Measurements from ENCODE around the gene CENPB.

Gene CENPB

DNA sequence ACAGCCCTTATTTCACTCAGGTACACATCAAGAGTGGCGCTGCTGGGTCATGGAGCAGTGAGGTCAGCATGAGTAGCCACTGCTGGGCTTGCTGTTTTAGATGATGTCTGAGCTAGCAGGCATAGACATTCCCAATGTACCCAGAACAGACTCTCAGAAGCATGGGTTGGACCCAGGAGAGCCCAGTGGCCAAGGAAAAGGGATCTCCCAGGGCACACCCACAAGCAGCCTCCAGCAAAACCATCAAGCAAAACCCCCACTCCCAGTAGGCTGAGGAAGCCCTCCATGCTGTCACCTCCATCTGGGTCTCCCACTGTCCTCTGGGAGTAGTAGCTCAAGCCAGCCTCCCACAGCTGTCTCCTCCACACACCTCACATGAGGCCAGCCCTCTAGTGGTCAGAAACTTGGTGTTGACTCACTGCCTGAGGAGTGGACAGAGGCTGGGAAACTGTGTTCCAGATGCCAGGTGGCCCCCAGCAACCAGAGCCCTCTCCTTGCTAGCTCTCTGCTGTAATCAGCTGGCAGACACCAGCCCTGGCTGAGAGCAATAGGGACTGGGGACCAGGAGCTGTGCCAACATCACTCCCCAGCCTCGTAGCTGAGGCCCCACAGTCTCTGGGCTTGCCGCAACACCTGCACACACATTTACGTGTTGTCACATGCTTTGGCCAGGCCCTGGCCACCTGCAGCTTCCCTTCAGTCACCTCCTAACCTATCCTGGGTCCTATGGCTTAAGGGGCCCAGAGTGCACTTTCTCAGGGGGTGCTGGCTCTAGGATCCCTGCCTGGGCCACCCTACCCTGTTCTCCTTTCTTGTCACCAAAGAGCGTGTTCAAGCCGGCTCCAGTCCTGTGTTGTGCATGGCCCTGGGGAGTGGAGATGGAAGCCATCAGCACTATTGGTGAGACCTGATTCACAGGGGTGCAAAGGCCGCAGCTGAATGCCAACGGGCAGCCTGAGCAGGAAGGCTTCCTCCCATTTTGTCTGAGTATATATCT lies 31.9 kb upstream of the CENPB start:
- peak overlapping the region; percentile 66 for H3K27ac ChIP-seq (ENCODE audit: low read depth, low read length)
- H3K27me3 ChIP-seq (ENCODE audit: control insufficient read depth, insufficient read depth, low read length) = no peaks in the 10 kb centered on the region
- peaks cover 6% of the 10 kb centered on the region for H3K36me3 ChIP-seq (ENCODE audit: control insufficient read depth, insufficient read depth, low read length)
- peaks cover 13% of the 10 kb centered on the region for H3K4me1 ChIP-seq (ENCODE audit: control insufficient read depth, insufficient read depth, low read length)
- H3K4me3 ChIP-seq (ENCODE audit: low read length) = no peak overlapping the region
- peak overlapping the region; percentile 49 for H3K9ac ChIP-seq (ENCODE audit: low read length)

DNA sequence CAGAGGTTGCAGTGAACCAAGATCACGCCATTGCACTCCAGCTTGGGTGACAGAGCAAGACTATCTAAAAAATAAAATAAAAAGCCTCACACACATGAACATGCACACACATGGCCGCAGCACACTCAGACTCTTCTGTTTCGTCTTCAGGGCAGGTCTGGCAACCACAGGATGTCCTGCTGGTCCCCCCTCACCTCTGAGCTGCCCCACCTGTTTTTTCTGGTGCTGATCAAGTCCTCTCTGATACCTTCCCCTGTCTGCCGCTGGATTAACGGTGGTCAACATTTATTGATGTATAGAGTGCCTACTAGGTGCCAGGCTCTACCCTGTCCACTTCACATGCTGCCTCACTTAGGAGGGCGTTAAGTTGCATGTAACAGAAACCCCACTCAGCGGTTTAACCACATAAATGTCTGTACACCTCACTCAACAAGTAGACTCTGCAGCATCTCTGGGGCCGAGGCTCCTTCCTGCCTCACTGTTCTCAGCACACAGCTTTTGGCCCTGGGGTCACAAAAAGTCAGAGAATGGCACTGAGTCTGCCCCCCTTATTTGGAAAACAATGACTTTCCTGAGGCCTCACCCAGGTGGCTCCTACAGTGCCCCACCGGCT lies 29.3 kb upstream of the CENPB start:
- Histone ChIP-seq H3K4me1 (ENCODE audit: control insufficient read depth, insufficient read depth, low read length) (peaks cover 21% of the 10 kb centered on the region), H3K27me3 (ENCODE audit: control insufficient read depth, insufficient read depth, low read length) (no peaks in the 10 kb centered on the region), H3K9ac (ENCODE audit: low read length) (no peak overlapping the region), H3K27ac (ENCODE audit: low read depth, low read length) (no peak overlapping the region), H3K36me3 (ENCODE audit: control insufficient read depth, insufficient read depth, low read length) (no peaks in the 10 kb centered on the region), H3K4me3 (ENCODE audit: low read length) (no peak overlapping the region)

- peaks cover 24% of the 10 kb centered on the region for H3K4me1 ChIP-seq (ENCODE audit: control insufficient read depth, insufficient read depth, low read length)
- no peaks in the 10 kb centered on the region for H3K27me3 ChIP-seq (ENCODE audit: control insufficient read depth, insufficient read depth, low read length)
- H3K27ac ChIP-seq (ENCODE audit: low read depth, low read length) = no peak overlapping the region
These were observed 28.5 kb upstream of the CENPB start for GRCh38 chr20:3814928-3815495.

DNA sequence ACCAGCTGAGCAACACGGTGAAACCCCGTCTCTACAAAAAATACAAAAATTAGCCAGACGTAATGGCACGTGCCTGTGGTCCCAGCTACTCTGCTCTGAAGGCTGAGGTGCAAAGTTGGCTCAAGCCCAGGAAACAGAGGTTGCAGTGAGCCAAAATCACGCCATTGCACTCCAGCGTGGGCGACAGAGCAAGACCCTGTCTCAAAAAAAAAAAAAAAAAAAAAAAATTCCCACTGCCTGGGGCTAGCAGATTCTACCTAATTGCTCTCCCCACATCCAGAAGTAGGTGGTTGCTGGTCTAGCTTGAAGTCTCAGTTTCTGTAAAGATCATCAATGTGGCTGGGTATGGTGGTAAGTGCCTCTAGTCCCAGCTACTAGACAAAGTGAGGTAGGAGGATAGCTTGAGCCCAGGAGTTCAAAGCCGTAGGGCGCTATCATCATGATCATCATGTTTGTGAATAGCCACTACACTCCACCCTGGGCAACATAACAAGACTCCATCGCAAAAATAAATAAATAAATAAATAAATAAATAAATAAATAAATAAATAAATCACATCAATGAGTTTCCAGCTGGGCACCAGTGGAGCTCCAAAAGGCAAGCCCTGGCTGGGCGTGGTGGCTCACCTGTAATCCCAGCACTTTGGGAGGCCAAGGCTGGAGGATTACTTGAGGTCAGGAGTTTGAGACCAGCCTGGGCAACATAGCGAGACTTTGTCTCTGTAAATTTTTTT lies 27.5 kb upstream of the CENPB start:
- H3K27me3 ChIP-seq (ENCODE audit: control insufficient read depth, insufficient read depth, low read length) = no peaks in the 10 kb centered on the region
- no peak overlapping the region for H3K9ac ChIP-seq (ENCODE audit: low read length)
- H3K4me1 ChIP-seq (ENCODE audit: control insufficient read depth, insufficient read depth, low read length) = peaks cover 19% of the 10 kb centered on the region
- no peak overlapping the region for H3K27ac ChIP-seq (ENCODE audit: low read depth, low read length)
- H3K4me3 ChIP-seq (ENCODE audit: low read length) = no peak overlapping the region
- no peaks in the 10 kb centered on the region for H3K36me3 ChIP-seq (ENCODE audit: control insufficient read depth, insufficient read depth, low read length)

More at GRCh38 chr20:3814928-3815495, 28.5 kb upstream of the CENPB start:
- Histone ChIP-seq H3K4me3 (ENCODE audit: low read length) (no peak overlapping the region), H3K9ac (ENCODE audit: low read length) (no peak overlapping the region), H3K36me3 (ENCODE audit: control insufficient read depth, insufficient read depth, low read length) (no peaks in the 10 kb centered on the region)

DNA sequence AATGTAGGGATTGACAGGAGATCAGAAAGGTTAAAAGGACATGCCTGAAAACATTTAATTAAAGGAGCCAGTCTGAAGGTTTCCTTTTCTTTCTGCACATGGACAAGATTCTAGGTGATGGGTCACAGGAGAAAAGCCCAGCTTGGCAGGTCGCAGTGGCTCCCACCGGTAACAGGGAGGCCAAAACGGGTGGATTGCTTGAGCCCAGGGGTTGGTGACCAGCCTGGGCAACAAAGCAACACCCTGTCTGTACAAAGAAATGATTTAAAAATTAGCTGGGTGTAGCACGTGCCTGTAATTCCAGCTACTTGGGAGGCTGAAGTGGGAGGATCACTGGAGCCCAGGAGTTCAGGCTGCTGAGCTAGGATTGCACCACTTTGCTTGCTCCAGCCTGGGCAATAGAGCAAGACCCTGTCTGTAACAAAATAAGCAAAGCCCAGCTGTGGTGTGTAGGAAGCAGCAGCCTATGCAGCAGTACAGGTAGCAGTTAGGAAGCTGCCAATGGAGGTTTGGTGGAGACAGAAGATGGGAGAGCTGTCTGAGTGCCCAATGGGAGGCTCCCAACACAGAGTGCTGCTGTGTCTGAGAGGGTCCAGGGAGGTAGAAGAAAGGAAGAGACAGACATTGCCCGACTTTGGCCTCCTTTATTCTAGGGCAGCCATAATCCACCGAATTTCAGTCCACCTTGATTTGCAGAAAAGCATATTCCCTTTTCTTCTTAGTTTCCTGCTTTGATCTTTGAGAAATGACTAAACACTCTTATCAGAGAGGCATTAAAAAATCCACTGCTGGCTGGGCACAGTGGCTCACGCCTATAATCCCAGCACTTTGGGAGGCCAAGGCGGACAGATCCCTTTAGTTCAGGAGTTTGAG lies 26.7 kb upstream of the CENPB start:
- H3K4me3 ChIP-seq (ENCODE audit: low read length) = no peak overlapping the region
- no peak overlapping the region for H3K27ac ChIP-seq (ENCODE audit: low read depth, low read length)
- no peaks in the 10 kb centered on the region for H3K36me3 ChIP-seq (ENCODE audit: control insufficient read depth, insufficient read depth, low read length)
- no peak overlapping the region for H3K9ac ChIP-seq (ENCODE audit: low read length)
- H3K4me1 ChIP-seq (ENCODE audit: control insufficient read depth, insufficient read depth, low read length) = peaks cover 20% of the 10 kb centered on the region
- H3K27me3 ChIP-seq (ENCODE audit: control insufficient read depth, insufficient read depth, low read length) = no peaks in the 10 kb centered on the region

- no peaks in the 10 kb centered on the region for H3K27me3 ChIP-seq (ENCODE audit: control insufficient read depth, insufficient read depth, low read length)
- peaks cover 27% of the 10 kb centered on the region for H3K4me1 ChIP-seq (ENCODE audit: control insufficient read depth, insufficient read depth, low read length)
- H3K9ac ChIP-seq (ENCODE audit: low read length) = peak overlapping the region; percentile 32
- no peaks in the 10 kb centered on the region for H3K36me3 ChIP-seq (ENCODE audit: control insufficient read depth, insufficient read depth, low read length)
- peak overlapping the region; percentile 88 for H3K27ac ChIP-seq (ENCODE audit: low read depth, low read length)
- H3K4me3 ChIP-seq (ENCODE audit: low read length) = peak overlapping the region; percentile 22
These were observed 25.7 kb upstream of the CENPB start for GRCh38 chr20:3812259-3812681.

DNA sequence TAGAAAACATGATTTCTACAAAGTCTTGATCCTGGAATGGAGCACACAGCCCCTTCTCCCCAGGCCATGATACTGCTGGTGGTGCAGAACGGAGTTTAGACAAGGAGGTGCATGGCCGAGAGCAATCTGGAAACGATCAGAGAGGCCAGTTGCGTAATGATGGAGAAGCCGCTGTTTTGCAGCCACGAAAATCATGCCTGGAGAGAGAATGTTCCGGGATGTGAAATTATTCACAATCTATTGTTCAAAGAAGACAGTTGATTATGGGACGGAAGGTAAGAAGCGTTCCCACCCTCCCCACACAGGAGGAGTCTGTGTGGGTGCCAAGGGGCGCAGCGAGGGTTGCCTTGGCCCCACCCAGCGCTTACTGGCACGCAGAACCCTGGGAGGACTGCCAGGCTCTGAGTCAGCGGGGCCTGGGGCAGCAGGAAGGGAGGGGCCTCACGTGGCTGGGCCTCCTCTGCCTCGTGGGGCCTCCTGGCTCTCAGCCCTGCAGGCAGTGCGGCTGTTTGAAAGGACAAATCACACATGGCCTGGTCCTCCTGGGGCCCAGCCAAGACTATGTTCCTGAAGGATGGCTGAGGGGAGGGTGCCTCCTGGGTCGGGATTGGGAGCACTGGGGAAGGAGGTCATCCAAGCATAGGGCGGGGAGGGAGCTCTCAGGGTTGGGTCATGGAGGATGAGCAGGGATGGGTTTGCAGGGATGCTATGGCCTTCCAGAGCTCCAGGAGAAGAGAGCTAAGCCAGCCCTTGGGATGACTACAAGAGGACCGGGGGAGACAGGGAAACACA lies 25.1 kb upstream of the CENPB start:
- Histone ChIP-seq H3K4me1 (ENCODE audit: control insufficient read depth, insufficient read depth, low read length) (peaks cover 33% of the 10 kb centered on the region), H3K9ac (ENCODE audit: low read length) (peak overlapping the region; percentile 32), H3K27ac (ENCODE audit: low read depth, low read length) (peak overlapping the region; percentile 88), H3K27me3 (ENCODE audit: control insufficient read depth, insufficient read depth, low read length) (no peaks in the 10 kb centered on the region), H3K36me3 (ENCODE audit: control insufficient read depth, insufficient read depth, low read length) (no peaks in the 10 kb centered on the region), H3K4me3 (ENCODE audit: low read length) (peak overlapping the region; percentile 79)

GRCh38 chr20:3808544-3808943 lies 22.0 kb upstream of the CENPB start:
- Histone ChIP-seq H3K9ac (ENCODE audit: low read length) (no peak overlapping the region), H3K4me3 (ENCODE audit: low read length) (no peak overlapping the region), H3K27me3 (ENCODE audit: control insufficient read depth, insufficient read depth, low read length) (no peaks in the 10 kb centered on the region)

DNA sequence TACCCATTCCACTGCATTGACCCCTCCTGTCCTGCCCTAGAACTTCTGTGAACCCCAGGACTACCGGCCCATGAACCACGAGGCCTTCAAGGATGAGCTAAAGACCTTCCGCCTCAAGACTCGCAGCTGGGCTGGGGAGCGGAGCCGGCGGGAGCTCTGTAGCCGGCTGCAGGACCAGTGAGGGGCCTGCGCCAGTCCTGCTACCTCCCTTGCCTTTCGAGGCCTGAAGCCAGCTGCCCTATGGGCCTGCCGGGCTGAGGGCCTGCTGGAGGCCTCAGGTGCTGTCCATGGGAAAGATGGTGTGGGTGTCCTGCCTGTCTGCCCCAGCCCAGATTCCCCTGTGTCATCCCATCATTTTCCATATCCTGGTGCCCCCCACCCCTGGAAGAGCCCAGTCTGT lies 18.2 kb upstream of the CENPB start:
- H3K4me1 ChIP-seq (ENCODE audit: control insufficient read depth, insufficient read depth, low read length) = peaks cover 28% of the 10 kb centered on the region
- H3K27ac ChIP-seq (ENCODE audit: low read depth, low read length) = peak overlapping the region; percentile 96
- H3K27me3 ChIP-seq (ENCODE audit: control insufficient read depth, insufficient read depth, low read length) = no peaks in the 10 kb centered on the region
- no peak overlapping the region for H3K9ac ChIP-seq (ENCODE audit: low read length)
- H3K4me3 ChIP-seq (ENCODE audit: low read length) = no peak overlapping the region
- peaks cover 28% of the 10 kb centered on the region for H3K36me3 ChIP-seq (ENCODE audit: control insufficient read depth, insufficient read depth, low read length)

More at GRCh38 chr20:3808544-3808943, 22.0 kb upstream of the CENPB start:
- Histone ChIP-seq H3K27ac (ENCODE audit: low read depth, low read length) (peak overlapping the region; percentile 96), H3K4me1 (ENCODE audit: control insufficient read depth, insufficient read depth, low read length) (peaks cover 43% of the 10 kb centered on the region), H3K36me3 (ENCODE audit: control insufficient read depth, insufficient read depth, low read length) (peaks cover 12% of the 10 kb centered on the region)

DNA sequence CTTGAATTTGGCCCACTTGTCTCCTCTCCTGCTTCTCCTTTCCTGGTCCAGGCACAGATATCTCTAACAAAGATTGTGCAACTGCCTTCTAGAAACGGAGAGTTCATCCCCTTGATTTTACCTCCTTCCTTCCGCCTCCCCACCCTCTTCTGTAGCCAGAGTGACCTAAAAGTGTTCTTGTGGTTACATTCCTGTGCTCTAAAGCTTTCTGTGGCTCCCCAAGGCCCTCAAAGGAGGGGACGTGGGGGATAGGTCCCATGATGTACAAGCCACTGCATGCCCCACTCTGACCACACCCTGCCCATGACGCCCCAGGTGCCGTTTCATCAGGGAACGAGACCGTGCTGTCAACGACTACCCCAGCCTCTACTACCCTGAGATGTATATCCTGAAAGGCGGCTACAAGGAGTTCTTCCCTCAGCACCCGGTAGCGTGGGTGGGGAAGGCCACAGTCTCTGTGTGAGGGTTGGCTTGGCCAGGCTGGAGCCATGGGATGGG lies 17.8 kb upstream of the CENPB start:
- Histone ChIP-seq H3K27me3 (ENCODE audit: control insufficient read depth, insufficient read depth, low read length) (no peaks in the 10 kb centered on the region), H3K9ac (ENCODE audit: low read length) (no peak overlapping the region), H3K4me1 (ENCODE audit: control insufficient read depth, insufficient read depth, low read length) (peaks cover 28% of the 10 kb centered on the region), H3K36me3 (ENCODE audit: control insufficient read depth, insufficient read depth, low read length) (peaks cover 28% of the 10 kb centered on the region), H3K4me3 (ENCODE audit: low read length) (no peak overlapping the region), H3K27ac (ENCODE audit: low read depth, low read length) (no peak overlapping the region)

GRCh38 chr20:3803854-3804253 lies 17.3 kb upstream of the CENPB start:
- Histone ChIP-seq H3K27ac (ENCODE audit: low read depth, low read length) (no peak overlapping the region), H3K36me3 (ENCODE audit: control insufficient read depth, insufficient read depth, low read length) (peaks cover 28% of the 10 kb centered on the region), H3K4me1 (ENCODE audit: control insufficient read depth, insufficient read depth, low read length) (peaks cover 28% of the 10 kb centered on the region), H3K27me3 (ENCODE audit: control insufficient read depth, insufficient read depth, low read length) (no peaks in the 10 kb centered on the region), H3K4me3 (ENCODE audit: low read length) (no peak overlapping the region), H3K9ac (ENCODE audit: low read length) (no peak overlapping the region)
